GM20431 (cell line): ENCODE data around the gene LDB2.

Experiments used
- in situ Hi-C: fragments of 300-500 bp; cut with MseI, MboI; formaldehyde crosslinking; loops from one replicate; pipeline ENCODE4 v1.15.0; 2020; ENCODE audit warnings: low sequenced_read_pairs; ENCODE audit not compliant: unreplicated experiment

LDB2 gene

GRCh38 chr4:16846540-16847117, 51.8 kb downstream of the LDB2 start:
- in situ Hi-C loops: no loop called here

GRCh38 chr4:16844816-16845586, 53.4 kb downstream of the LDB2 start:
- in situ Hi-C loops: no loop called here

GRCh38 chr4:16843831-16844508, 54.5 kb downstream of the LDB2 start:
- in situ Hi-C loops: no loop called here

- in situ Hi-C loops: no loop called here
Observed at GRCh38 chr4:16838226-16838875, 60.1 kb downstream of the LDB2 start.

GRCh38 chr4:16837475-16837874, 61.0 kb downstream of the LDB2 start:
- in situ Hi-C loops: no loop called here

GRCh38 chr4:16836324-16836723, 62.1 kb downstream of the LDB2 start:
- in situ Hi-C loops: no loop called here

- in situ Hi-C loops: no loop called here
Observed at GRCh38 chr4:16835597-16836247, 62.7 kb downstream of the LDB2 start.

- in situ Hi-C loops: no loop called here
Observed at GRCh38 chr4:16834814-16835213, 63.6 kb downstream of the LDB2 start.

GRCh38 chr4:16833722-16834121, 64.7 kb downstream of the LDB2 start:
- in situ Hi-C loops: no loop called here

GRCh38 chr4:16830081-16830480, 68.4 kb downstream of the LDB2 start:
- in situ Hi-C loops: no loop called here

GRCh38 chr4:16827794-16828724, 70.4 kb downstream of the LDB2 start:
- in situ Hi-C loops: no loop called here

GRCh38 chr4:16827045-16827444, 71.4 kb downstream of the LDB2 start:
- in situ Hi-C loops: no loop called here

GRCh38 chr4:16826406-16826910, 72.0 kb downstream of the LDB2 start:
- in situ Hi-C loops: no loop called here

- in situ Hi-C loops: no loop called here
Observed at GRCh38 chr4:16824278-16824806, 74.1 kb downstream of the LDB2 start.

- in situ Hi-C loops: no loop called here
Observed at GRCh38 chr4:16820329-16820728, 78.1 kb downstream of the LDB2 start.

- in situ Hi-C loops: no loop called here
Observed at GRCh38 chr4:16819652-16820051, 78.8 kb downstream of the LDB2 start.

GRCh38 chr4:16818005-16818404, 80.4 kb downstream of the LDB2 start:
- in situ Hi-C loops: no loop called here

GRCh38 chr4:16817286-16817685, 81.2 kb downstream of the LDB2 start:
- in situ Hi-C loops: no loop called here

- in situ Hi-C loops: no loop called here
Observed at GRCh38 chr4:16814361-16814760, 84.1 kb downstream of the LDB2 start.
